Renal cortex interstitium (tissue), 11 donors: ENCODE measurements around the gene LAX1. TPM values are rescaled to one million over a fixed set of nuclear protein-coding genes. Genes with fewer than 3 reads are reported as not detected.

Experiments used
- DNase-seq, 11 donors: peaks; one replicate each; pipeline ENCODE4 v3.0.0-alpha.2; 2013; ENCODE audit warnings: low read depth in 9 of 11, low spot score in 4 of 11; ENCODE audit errors: extremely low read depth in 1 of 11
- polyA plus RNA-seq, 3 donors: library from polyadenylated mRNA; unstranded; fragments of 120-200 nt; gene quantifications; one replicate each; pipeline ENCODE4 v1.2.1, GENCODE V29; 2013; ENCODE audit not compliant: insufficient read length in 3 of 3

LAX1 gene
- polyA plus RNA-seq, 3 donors = 0.13 to 0.21 (median 0.14) TPM

DNA sequence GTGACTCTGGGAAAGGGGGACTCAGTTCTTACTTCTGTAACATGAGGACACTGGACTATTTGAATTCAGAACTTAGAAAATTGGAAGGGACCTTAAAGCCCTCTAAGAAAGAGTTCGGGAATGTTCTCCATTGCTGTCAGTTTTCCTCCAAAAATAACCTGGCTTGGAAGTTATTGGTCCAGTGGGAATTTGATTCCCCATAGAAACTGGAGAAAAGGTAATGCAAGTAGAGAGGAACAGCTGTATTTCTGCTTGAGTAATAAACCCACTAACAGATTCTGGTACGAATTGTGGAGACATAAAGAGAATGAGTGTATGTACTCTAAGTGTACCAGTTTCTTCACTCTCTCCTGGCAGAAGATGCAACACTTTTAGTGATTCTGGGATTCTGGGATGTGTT lies 32.2 kb downstream of the LAX1 start:
- no peak for DNase-seq

DNA sequence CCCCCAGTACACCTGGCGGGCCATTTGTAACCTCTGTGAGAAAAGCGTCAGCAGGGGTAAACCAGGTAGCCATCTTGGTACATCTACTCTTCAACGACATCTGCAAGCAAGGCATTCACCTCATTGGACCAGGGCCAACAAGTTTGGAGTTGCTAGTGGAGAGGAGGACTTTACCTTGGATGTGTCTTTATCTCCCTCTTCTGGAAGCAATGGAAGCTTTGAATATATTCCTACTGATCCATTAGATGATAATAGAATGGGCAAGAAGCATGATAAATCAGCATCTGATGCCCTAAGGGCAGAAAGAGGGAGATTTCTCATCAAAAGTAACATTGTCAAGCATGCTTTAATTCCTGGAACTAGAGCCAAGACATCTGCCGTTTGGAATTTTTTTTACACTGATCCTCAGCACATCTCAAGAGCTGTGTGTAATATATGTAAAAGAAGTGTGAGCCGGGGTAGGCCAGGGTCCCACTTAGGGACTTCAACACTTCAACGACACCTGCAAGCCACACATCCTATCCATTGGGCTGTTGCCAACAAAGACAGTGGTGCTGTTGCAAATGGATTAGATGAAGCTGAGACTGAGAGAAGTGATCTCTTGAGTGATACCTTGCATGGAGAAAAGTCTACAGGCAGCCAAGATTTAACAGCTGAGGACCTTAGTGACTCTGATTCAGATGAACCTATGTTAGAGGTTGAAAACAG lies 33.1 kb downstream of the LAX1 start:
- no peak for DNase-seq

DNA sequence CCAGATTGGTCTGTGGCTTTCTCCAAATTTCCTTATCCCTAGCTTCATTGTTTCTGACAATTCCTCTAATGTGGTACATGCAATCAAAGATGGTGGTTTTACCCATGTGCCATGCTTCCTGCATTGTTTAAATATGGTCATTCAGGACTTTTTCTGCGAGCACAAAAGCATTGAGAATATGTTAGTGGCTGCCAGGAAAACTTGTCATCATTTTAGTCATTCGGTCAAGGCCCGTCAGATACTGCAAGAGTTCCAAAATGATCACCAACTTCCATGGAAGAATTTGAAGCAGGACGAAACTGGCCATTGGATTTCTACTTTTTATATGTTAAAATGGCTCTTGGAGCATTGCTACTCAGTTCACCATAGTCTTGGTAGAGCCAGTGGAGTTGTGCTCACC lies 34.2 kb downstream of the LAX1 start:
- no peak for DNase-seq

DNA sequence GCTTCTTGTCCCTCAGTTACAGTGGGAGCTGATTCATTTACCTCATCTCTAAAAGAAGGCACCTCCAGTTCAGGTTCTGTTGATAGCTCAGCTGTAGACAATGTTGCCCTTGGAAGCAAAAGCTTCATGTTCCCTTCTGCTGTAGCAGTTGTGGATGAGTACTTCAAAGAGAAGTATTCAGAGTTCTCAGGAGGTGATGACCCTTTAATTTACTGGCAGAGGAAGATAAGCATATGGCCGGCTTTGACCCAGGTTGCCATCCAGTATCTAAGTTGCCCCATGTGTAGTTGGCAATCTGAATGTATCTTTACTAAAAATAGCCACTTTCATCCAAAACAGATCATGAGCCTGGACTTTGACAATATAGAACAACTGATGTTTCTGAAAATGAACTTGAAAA lies 35.0 kb downstream of the LAX1 start:
- DNase-seq = no peak

DNA sequence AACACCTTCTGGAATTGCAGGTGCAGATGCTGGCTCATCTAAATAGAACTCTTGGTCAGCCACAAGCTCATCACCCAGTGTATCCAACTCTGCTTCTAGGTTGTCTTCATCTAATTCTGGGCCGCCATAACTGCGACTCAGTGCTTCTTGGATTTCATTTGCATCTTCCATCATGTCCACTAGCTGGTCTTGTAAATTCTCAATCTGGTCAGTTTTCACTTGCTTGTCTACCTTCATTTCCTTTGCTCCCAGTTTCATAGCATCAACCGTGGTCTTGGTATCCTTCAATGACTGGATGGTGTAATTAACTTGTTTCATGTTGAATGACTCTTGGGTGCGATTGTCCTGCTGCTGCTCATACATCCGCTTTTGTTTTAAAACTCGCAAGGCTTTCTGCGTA lies 40.7 kb downstream of the LAX1 start:
- DNase-seq = no peak

DNA sequence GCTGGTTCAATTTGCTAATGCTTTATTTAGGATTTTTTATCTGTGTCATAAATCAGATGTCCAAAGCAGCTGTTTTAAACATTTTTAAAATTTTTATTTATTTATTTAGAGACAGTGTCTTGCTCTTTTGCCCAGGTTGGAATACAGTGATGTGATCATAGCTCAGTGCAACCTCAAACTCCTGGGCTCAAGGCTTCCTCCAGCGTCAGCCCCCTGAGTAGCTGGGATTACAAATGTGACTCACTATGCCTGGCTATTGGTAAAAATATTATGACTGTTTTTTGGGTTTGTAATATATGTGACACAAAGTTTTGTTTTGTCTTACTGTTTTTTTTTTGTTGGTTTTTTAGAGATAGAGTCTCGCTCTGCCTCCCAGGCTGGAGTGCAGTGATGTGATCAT lies 42.2 kb downstream of the LAX1 start:
- DNase-seq = no peak

DNA sequence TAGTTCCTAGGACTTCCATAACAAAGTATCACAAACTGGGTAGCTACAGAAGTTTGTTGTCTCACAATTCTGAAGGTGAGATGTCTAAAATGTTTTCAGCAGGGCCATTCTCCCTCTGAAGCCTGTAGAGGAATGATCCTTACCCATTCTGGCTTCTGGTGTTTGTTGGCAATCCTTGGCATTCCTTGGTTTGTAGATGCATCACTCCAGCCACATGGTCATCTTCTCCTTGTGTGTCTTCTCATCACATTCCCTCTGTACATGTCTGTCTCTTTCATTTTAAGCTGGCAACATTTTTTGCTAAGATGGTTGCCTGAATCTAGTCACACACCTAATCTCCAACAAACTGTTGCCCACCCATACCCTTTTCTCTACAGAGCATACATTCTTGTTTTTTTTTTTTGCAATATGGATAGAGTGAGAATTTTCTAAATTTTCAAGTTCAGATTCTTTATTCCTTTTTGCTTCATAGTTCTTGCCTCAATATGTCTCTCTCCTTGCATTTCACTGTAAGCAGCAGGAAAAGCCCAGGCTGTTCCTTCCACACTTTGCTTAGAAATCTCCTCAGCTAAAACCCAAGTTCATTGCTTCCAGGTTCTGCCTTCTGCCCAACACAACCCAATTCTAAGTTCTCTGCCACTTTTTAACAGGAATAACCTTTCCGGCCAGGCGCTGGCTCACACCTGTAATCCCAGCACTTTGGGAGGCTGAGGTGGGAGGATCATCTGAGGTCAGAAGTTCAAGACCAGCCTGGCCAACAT lies 48.8 kb downstream of the LAX1 start:
- DNase-seq = no peak

DNA sequence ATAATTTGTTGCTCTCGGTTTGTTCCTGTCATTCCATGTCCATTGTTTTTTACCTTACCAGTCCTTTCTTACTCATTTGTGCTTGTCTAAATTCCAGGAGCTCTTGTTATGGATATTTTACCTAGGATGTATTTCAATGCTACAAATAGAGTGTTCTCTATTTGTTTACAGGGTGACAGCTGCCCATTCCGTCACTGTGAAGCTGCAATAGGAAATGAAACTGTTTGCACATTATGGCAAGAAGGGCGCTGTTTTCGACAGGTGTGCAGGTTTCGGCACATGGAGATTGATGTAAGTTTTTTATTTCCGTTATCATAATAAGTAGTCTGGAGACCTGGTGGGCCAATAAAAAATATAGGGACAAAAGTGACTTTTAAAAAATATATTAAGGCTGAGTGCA lies 53.4 kb downstream of the LAX1 start:
- DNase-seq = no peak

DNA sequence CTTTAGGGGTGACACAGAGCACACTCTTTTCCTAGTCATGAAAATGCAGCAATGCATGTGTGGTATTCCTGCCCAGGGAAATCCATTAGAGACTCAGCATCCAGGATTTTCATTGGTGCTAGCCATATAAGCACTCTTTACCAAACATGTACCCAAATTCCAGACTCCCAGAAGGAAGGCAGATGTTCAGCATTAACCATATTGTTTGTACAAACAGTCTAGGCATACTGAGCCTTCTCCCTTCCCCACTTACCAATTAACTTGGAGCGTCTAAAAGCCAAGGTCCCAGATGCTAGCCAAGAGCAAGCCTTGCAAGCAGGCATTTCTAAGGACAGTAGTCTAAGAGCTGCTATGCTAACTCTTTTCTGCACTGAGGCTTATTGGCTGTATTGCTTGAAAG lies 58.3 kb downstream of the LAX1 start:
- DNase-seq = no peak

Other genes with a start within 250 kb of the LAX1 start
- 10 to 100 TPM; 66.5 to 67.7 (median 67.4) TPM for gene ATP2B4, start 138.4 kb upstream of the LAX1 start, polyA plus RNA-seq
- 10 to 100 TPM; 12.0 to 23.1 (median 13.6) TPM for gene ZBED6, start 30.4 kb downstream of the LAX1 start, polyA plus RNA-seq
- gene ZC3H11A, start 30.4 kb downstream of the LAX1 start, polyA plus RNA-seq = 100 to 1,000 TPM; 142 to 165 (median 160) TPM
- gene SNRPE, start 96.4 kb downstream of the LAX1 start, polyA plus RNA-seq = 100 to 1,000 TPM; 222 to 315 (median 284) TPM